GM20431 (cell line): Measurements from ENCODE around the gene CNTN1.

Source experiments
- in situ Hi-C: fragments of 300-500 bp; cut with MseI, MboI; formaldehyde crosslinking; loops from one replicate; pipeline ENCODE4 v1.15.0; 2020; ENCODE audit warnings: low sequenced_read_pairs; ENCODE audit not compliant: unreplicated experiment

CNTN1 gene

GRCh38 chr12:40691913-40692764 lies at the start of gene CNTN1:
CNTN1 (plus strand) TSS chr12:40692439.
- in situ Hi-C loops = no loop called here

GRCh38 chr12:40643506-40643905 lies 48.7 kb upstream of the CNTN1 start:
- in situ Hi-C loops = no loop called here

GRCh38 chr12:40643976-40644375 lies 48.3 kb upstream of the CNTN1 start:
- in situ Hi-C loops = no loop called here

- in situ Hi-C loops = no loop called here
Observed at GRCh38 chr12:40644708-40645107, 47.5 kb upstream of the CNTN1 start.

GRCh38 chr12:40645361-40645760 lies 46.9 kb upstream of the CNTN1 start:
- in situ Hi-C loops = no loop called here

- in situ Hi-C loops = no loop called here
Observed at GRCh38 chr12:40646456-40646855, 45.8 kb upstream of the CNTN1 start.

- in situ Hi-C loops = no loop called here
Observed at GRCh38 chr12:40646911-40647310, 45.3 kb upstream of the CNTN1 start.

GRCh38 chr12:40647651-40648050 lies 44.6 kb upstream of the CNTN1 start:
- in situ Hi-C loops = no loop called here

- in situ Hi-C loops = no loop called here
Observed at GRCh38 chr12:40648519-40648918, 43.7 kb upstream of the CNTN1 start.

GRCh38 chr12:40650038-40650704 lies 42.1 kb upstream of the CNTN1 start:
- in situ Hi-C loops = no loop called here

GRCh38 chr12:40655451-40655850 lies 36.8 kb upstream of the CNTN1 start:
- in situ Hi-C loops = no loop called here

GRCh38 chr12:40662366-40662765 lies 29.9 kb upstream of the CNTN1 start:
- in situ Hi-C loops = no loop called here

- in situ Hi-C loops = no loop called here
Observed at GRCh38 chr12:40663781-40664180, 28.5 kb upstream of the CNTN1 start.

- in situ Hi-C loops = no loop called here
Observed at GRCh38 chr12:40668099-40668529, 24.1 kb upstream of the CNTN1 start.

GRCh38 chr12:40672741-40673271 lies 19.4 kb upstream of the CNTN1 start:
- in situ Hi-C loops = no loop called here

- in situ Hi-C loops = no loop called here
Observed at GRCh38 chr12:40681148-40681547, 11.1 kb upstream of the CNTN1 start.

- in situ Hi-C loops = no loop called here
Observed at GRCh38 chr12:40684986-40685385, 7.3 kb upstream of the CNTN1 start.

- in situ Hi-C loops = no loop called here
Observed at GRCh38 chr12:40688085-40688725, 4.0 kb upstream of the CNTN1 start.

GRCh38 chr12:40689576-40689975 lies 2.7 kb upstream of the CNTN1 start:
- in situ Hi-C loops = no loop called here

GRCh38 chr12:40692765-40693206 lies 547 bp downstream of the CNTN1 start:
- in situ Hi-C loops = no loop called here
